HL-60 (cell line): ENCODE data around the gene CDPF1.

Experiments used
- CTCF ChIP-seq: IDR thresholded peaks from one replicate; pipeline ENCODE4 v1.5.1; 2011; ENCODE audit warnings: low read length, control low read depth, inconsistent platforms; ENCODE audit not compliant: insufficient read depth
- TF ChIP-seq, protein P1 (sequence below): IDR thresholded peaks from 2 replicates; pipeline ENCODE4 v1.6.1; 2012; ENCODE audit warnings: low read depth; ENCODE audit not compliant: insufficient replicate concordance

GRCh38 chr22:46212195-46212594, 37.9 kb downstream of the CDPF1 start:
- TF ChIP-seq, protein P1, sequence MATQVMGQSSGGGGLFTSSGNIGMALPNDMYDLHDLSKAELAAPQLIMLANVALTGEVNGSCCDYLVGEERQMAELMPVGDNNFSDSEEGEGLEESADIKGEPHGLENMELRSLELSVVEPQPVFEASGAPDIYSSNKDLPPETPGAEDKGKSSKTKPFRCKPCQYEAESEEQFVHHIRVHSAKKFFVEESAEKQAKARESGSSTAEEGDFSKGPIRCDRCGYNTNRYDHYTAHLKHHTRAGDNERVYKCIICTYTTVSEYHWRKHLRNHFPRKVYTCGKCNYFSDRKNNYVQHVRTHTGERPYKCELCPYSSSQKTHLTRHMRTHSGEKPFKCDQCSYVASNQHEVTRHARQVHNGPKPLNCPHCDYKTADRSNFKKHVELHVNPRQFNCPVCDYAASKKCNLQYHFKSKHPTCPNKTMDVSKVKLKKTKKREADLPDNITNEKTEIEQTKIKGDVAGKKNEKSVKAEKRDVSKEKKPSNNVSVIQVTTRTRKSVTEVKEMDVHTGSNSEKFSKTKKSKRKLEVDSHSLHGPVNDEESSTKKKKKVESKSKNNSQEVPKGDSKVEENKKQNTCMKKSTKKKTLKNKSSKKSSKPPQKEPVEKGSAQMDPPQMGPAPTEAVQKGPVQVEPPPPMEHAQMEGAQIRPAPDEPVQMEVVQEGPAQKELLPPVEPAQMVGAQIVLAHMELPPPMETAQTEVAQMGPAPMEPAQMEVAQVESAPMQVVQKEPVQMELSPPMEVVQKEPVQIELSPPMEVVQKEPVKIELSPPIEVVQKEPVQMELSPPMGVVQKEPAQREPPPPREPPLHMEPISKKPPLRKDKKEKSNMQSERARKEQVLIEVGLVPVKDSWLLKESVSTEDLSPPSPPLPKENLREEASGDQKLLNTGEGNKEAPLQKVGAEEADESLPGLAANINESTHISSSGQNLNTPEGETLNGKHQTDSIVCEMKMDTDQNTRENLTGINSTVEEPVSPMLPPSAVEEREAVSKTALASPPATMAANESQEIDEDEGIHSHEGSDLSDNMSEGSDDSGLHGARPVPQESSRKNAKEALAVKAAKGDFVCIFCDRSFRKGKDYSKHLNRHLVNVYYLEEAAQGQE: no peak
- no peak for TF ChIP-seq CTCF
